Panc1 (cell line): ENCODE measurements around the gene MAML3. TPM values are rescaled to one million over a fixed set of nuclear protein-coding genes. Genes with fewer than 3 reads are reported as not detected.

Source experiments
- ATAC-seq: fragments of 200-7000 bp; cut with Tn5 transposase; 2 replicates; pipeline ENCODE4 v1.9.1; 2020; ENCODE audit warnings: mild to moderate bottlenecking, moderate library complexity
- BruUV-seq: library from RNA; stranded (reverse); fragments of 400-500 nt; replicated peaks from 2 replicates; lab custom pipeline; 2021; lab: Mats Ljungman, UMichigan
- CTCF ChIA-PET: fragments of 300-600 bp; sonication (Branson Sonifier 250); formaldehyde crosslinking; loops from one replicate; lab custom pipeline; 2022; ENCODE audit warnings: antibody characterized with exemption; lab: Charles Lee
- POLR2A ChIA-PET: fragments of 300-600 bp; sonication (Branson Sonifier 250); formaldehyde crosslinking; loops from one replicate; lab custom pipeline; 2022; ENCODE audit warnings: antibody characterized with exemption; lab: Charles Lee
- DNase-seq: peaks from one replicate; pipeline ENCODE4 v3.0.0-alpha.2; 2010; ENCODE audit warnings: low read depth, low spot score
- H3K27ac ChIP-seq: 2 replicates; pipeline ENCODE4 v1.5.1; 2011; ENCODE audit warnings: mild to moderate bottlenecking, low read length, inconsistent platforms
- H3K27me3 ChIP-seq: fragments of 200-500 bp; sonication (Bioruptor generic); 2 replicates; pipeline ENCODE4 v1.6.0; 2014; ENCODE audit warnings: low read length, inconsistent platforms; ENCODE audit not compliant: control insufficient read depth, insufficient read depth
- H3K36me3 ChIP-seq: fragments of 200-500 bp; sonication (Bioruptor generic); 2 replicates; pipeline ENCODE4 v1.5.1; 2014; ENCODE audit warnings: inconsistent platforms, mild to moderate bottlenecking, low read length, moderate library complexity; ENCODE audit not compliant: control insufficient read depth, insufficient read depth
- H3K4me1 ChIP-seq: 2 replicates; pipeline ENCODE4 v1.5.1; 2011; ENCODE audit warnings: inconsistent platforms, mild to moderate bottlenecking, low read length, moderate library complexity; ENCODE audit not compliant: control insufficient read depth, insufficient read depth
- H3K4me3 ChIP-seq, 2 experiments: 2 replicates each; pipeline ENCODE4 v1.5.1; 2011 to 2012; ENCODE audit warnings: low read depth in 2 of 2, low read length in 2 of 2, mild to moderate bottlenecking in 2 of 2, inconsistent platforms in 1 of 2, moderate library complexity in 1 of 2
- H3K9me3 ChIP-seq: fragments of 200-500 bp; sonication (Bioruptor generic); 2 replicates; pipeline ENCODE4 v1.5.1; 2014; ENCODE audit warnings: low read depth, mild to moderate bottlenecking, inconsistent platforms, low read length, moderate library complexity; ENCODE audit not compliant: control insufficient read depth, insufficient read depth
- POLR2AphosphoS5 ChIP-seq: IDR thresholded peaks from 2 replicates; pipeline ENCODE4 v1.6.1; 2012; ENCODE audit warnings: mild to moderate bottlenecking, low read depth, low read length, moderate library complexity
- SIN3A ChIP-seq: IDR thresholded peaks from 2 replicates; pipeline ENCODE4 v1.6.1; 2012; ENCODE audit warnings: low read depth, mild to moderate bottlenecking, low read length, moderate library complexity, borderline replicate concordance; ENCODE audit not compliant: insufficient read depth
- TCF7L2 ChIP-seq: IDR thresholded peaks from 2 replicates; pipeline ENCODE4 v1.6.1; 2011; ENCODE audit warnings: mild to moderate bottlenecking, low read depth, low read length, inconsistent platforms
- in situ Hi-C: cut with HindIII; loops from 2 replicates; pipeline ENCODE4 v1.10.0; 2016; ENCODE audit warnings: low sequenced_read_pairs, low pct_unique_long_range_greater_than_20kb
- intact Hi-C: fragments of 100-400 bp; cut with micrococcal nuclease; formaldehyde crosslinking; loops from one replicate; pipeline ENCODE4 v1.10.0; 2022; ENCODE audit not compliant: unreplicated experiment
- total RNA-seq: library from RNA; stranded (reverse); gene quantifications from one replicate; pipeline ENCODE4 v1.2.1, GENCODE V29; 2021; ENCODE audit not compliant: unreplicated experiment
- TF ChIP-seq, protein P1 (sequence below): fragments of 450-650 bp; IDR thresholded peaks from 2 replicates; pipeline ENCODE4 v1.5.1; 2017; ENCODE audit warnings: mild to moderate bottlenecking
- TF ChIP-seq, protein P2 (sequence below), 2 experiments: IDR thresholded peaks; 2 replicates each; pipeline ENCODE4 v1.6.1; 2011 to 2012; ENCODE audit warnings: low read depth in 2 of 2, control low read depth in 1 of 2, low read length in 1 of 2, mild to moderate bottlenecking in 1 of 2, moderate library complexity in 1 of 2; ENCODE audit not compliant: insufficient read depth in 1 of 2

The MAML3 gene
- total RNA-seq, 1 experiment from 2014 or later = 7.7 TPM

DNA sequence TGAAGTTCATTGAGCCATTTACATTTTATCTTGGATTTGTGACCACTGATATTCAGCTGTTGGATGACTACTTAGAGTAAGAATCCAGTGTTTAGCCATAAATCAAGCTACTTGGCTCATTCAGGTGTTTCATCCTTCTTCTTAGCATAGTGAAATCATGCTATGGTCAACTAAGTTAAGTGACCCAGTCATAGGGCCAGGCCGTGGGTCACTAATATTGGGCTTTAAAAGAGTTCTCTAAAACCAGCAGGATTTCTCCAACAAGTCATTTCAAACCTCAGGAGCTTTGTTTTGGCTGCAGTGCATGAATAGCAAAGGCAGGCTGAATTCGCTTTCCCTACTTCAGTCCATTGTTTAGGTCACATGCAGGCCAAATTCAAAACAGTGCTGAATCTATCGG is 181.0 kb downstream of the MAML3 start:
- Histone ChIP-seq H3K9me3 (no peaks in the 10 kb centered on the region), H3K27me3 (no peaks in the 10 kb centered on the region), H3K4me1 (no peaks in the 10 kb centered on the region), H3K27ac (no peak overlapping the region), H3K4me3 (no peak overlapping the region), H3K36me3 (no peaks in the 10 kb centered on the region)
- DNase-seq (no peak), ATAC-seq (no peak)
- BruUV-seq = no TSS peak
- ChIA-PET CTCF (no interaction called here), POLR2A (no interaction called here)
- in situ Hi-C loops (no loop called here), intact Hi-C loops (no loop called here)
- TF ChIP-seq SIN3A (no peak), TCF7L2 (no peak), POLR2AphosphoS5 (no peak)
- TF ChIP-seq, protein P1, sequence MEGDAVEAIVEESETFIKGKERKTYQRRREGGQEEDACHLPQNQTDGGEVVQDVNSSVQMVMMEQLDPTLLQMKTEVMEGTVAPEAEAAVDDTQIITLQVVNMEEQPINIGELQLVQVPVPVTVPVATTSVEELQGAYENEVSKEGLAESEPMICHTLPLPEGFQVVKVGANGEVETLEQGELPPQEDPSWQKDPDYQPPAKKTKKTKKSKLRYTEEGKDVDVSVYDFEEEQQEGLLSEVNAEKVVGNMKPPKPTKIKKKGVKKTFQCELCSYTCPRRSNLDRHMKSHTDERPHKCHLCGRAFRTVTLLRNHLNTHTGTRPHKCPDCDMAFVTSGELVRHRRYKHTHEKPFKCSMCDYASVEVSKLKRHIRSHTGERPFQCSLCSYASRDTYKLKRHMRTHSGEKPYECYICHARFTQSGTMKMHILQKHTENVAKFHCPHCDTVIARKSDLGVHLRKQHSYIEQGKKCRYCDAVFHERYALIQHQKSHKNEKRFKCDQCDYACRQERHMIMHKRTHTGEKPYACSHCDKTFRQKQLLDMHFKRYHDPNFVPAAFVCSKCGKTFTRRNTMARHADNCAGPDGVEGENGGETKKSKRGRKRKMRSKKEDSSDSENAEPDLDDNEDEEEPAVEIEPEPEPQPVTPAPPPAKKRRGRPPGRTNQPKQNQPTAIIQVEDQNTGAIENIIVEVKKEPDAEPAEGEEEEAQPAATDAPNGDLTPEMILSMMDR = no peak
- TF ChIP-seq, protein P2, sequence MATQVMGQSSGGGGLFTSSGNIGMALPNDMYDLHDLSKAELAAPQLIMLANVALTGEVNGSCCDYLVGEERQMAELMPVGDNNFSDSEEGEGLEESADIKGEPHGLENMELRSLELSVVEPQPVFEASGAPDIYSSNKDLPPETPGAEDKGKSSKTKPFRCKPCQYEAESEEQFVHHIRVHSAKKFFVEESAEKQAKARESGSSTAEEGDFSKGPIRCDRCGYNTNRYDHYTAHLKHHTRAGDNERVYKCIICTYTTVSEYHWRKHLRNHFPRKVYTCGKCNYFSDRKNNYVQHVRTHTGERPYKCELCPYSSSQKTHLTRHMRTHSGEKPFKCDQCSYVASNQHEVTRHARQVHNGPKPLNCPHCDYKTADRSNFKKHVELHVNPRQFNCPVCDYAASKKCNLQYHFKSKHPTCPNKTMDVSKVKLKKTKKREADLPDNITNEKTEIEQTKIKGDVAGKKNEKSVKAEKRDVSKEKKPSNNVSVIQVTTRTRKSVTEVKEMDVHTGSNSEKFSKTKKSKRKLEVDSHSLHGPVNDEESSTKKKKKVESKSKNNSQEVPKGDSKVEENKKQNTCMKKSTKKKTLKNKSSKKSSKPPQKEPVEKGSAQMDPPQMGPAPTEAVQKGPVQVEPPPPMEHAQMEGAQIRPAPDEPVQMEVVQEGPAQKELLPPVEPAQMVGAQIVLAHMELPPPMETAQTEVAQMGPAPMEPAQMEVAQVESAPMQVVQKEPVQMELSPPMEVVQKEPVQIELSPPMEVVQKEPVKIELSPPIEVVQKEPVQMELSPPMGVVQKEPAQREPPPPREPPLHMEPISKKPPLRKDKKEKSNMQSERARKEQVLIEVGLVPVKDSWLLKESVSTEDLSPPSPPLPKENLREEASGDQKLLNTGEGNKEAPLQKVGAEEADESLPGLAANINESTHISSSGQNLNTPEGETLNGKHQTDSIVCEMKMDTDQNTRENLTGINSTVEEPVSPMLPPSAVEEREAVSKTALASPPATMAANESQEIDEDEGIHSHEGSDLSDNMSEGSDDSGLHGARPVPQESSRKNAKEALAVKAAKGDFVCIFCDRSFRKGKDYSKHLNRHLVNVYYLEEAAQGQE (IDR thresholded peaks at IDR 0.05; ENCODE audit: insufficient read depth in 1 of 2, low read depth in 2 of 2, low read length in 1 of 2) = no peak

DNA sequence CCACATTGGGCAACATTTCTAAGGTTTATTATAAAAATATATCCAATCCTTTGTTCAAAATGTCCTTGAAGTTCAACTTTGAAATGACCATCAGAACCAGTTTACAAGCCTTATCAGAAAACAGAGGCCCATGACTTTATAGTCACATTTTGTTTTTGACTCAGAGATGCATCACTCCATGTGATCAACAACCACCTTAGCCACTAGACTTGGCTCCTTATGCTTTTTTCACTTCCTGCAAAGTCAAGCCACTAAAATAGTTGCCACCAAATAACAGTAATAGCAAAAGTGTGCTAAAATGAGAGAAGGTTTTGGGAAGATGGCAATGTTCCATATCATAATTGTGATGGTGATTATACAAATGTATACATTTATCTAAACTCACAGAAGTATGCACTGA is 181.7 kb downstream of the MAML3 start:
- Histone ChIP-seq H3K27ac (no peak overlapping the region), H3K4me3 (no peak overlapping the region), H3K4me1 (no peaks in the 10 kb centered on the region), H3K27me3 (no peaks in the 10 kb centered on the region), H3K36me3 (no peaks in the 10 kb centered on the region), H3K9me3 (no peaks in the 10 kb centered on the region)
- intact Hi-C loops = no loop called here
- BruUV-seq = no TSS peak
- no peak for TF ChIP-seq TCF7L2
- TF ChIP-seq, protein P2 (IDR thresholded peaks at IDR 0.05; ENCODE audit: insufficient read depth in 1 of 2, low read depth in 2 of 2, low read length in 1 of 2) = no peak
- no peak for ATAC-seq
- ChIA-PET CTCF (no interaction called here), POLR2A (no interaction called here)
- in situ Hi-C loops = no loop called here
- DNase-seq = no peak
